Astrocyte of the cerebellum (primary cell): ENCODE measurements around the gene ADCY1.

Experiments used
- DNase-seq: peaks from one replicate; pipeline ENCODE4 v3.0.0-alpha.2; 2011; ENCODE audit warnings: low read depth
- H3K4me3 ChIP-seq: 2 replicates; pipeline ENCODE4 v1.5.1; 2011; ENCODE audit warnings: mild to moderate bottlenecking, low read depth, low read length, moderate library complexity
- in situ Hi-C: cut with HindIII; loops from 2 replicates; pipeline ENCODE4 v1.10.0; 2017; ENCODE audit warnings: low sequenced_read_pairs
- TF ChIP-seq, protein P1 (sequence below): IDR thresholded peaks from 2 replicates; pipeline ENCODE4 v1.5.1; 2012; ENCODE audit warnings: low read length, low read depth, moderate library complexity, mild to moderate bottlenecking; ENCODE audit errors: missing control alignments

Gene ADCY1

GRCh38 chr7:45685619-45686240, 111.6 kb downstream of the ADCY1 start:
- no peak for DNase-seq

GRCh38 chr7:45686441-45687184, 112.4 kb downstream of the ADCY1 start:
- DNase-seq, result no peak
- in situ Hi-C loops, result no loop called here
- no peak overlapping the region for H3K4me3 ChIP-seq
- TF ChIP-seq, protein P1, sequence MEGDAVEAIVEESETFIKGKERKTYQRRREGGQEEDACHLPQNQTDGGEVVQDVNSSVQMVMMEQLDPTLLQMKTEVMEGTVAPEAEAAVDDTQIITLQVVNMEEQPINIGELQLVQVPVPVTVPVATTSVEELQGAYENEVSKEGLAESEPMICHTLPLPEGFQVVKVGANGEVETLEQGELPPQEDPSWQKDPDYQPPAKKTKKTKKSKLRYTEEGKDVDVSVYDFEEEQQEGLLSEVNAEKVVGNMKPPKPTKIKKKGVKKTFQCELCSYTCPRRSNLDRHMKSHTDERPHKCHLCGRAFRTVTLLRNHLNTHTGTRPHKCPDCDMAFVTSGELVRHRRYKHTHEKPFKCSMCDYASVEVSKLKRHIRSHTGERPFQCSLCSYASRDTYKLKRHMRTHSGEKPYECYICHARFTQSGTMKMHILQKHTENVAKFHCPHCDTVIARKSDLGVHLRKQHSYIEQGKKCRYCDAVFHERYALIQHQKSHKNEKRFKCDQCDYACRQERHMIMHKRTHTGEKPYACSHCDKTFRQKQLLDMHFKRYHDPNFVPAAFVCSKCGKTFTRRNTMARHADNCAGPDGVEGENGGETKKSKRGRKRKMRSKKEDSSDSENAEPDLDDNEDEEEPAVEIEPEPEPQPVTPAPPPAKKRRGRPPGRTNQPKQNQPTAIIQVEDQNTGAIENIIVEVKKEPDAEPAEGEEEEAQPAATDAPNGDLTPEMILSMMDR, result no peak

More at GRCh38 chr7:45685619-45686240, 111.6 kb downstream of the ADCY1 start:
- TF ChIP-seq, protein P1, result no peak
- in situ Hi-C loops, result no loop called here
- no peak overlapping the region for H3K4me3 ChIP-seq

DNA sequence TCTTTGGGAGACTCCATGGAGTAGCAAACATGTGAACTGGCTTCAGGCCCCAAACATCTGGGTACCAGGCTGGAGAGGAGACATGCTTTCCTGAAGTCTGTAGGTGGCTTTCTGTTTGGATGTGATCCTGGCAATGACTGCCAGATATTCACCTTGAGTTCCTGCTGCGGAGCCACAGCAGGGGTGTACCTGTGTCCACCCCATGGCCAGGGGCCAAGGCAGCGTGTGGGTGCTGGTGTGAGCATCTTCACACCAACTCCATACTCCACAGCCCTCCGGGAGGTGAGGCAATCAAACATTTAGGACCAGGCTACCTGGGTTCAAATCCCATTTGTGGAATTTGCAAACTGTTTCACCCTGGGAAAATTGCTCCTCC, 113.0 kb downstream of the ADCY1 start:
- in situ Hi-C loops, result no loop called here
- TF ChIP-seq, protein P1, result no peak
- H3K4me3 ChIP-seq, result no peak overlapping the region
- no peak for DNase-seq

DNA sequence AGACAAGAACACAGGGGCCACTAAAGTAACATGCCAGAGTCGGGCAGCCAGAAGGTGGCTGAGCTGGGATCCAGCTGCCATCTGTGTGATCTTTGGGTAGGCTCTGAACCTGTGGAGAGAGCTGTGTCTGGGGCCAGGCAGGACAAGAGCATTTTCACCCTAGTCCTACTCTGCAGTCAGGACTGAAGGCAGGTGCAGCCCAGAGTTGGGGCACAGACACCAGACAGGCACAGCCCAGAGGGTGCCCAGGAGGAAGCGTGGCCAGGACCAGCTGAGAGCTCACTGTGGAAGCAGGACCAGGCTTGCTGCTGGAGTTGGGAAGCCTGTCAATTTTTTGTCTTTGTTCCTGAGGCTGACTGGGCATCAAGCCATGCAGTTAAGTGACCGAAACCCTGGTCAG, 113.6 kb downstream of the ADCY1 start:
- TF ChIP-seq, protein P1, result no peak
- in situ Hi-C loops, result no loop called here
- DNase-seq, result no peak

DNA sequence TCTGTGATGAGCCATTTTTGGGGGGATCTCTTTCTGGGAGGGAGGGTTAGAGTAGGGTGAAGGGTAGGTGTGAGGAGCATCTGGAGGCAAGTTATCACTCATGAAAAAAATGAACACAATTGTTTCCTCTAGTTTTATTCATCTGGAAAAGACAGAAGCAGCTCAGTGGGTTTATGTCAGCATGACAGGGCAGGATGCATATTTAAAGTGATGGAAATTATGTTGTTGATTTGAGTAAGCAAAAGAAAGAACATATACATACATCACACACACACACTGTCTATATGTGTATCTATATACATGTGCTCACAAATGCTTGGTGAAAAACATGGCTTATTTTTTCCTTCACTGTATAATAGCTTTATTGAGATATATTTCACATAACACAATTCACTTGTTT, 114.2 kb downstream of the ADCY1 start:
- TF ChIP-seq, protein P1, result no peak
- no peak overlapping the region for H3K4me3 ChIP-seq
- in situ Hi-C loops, result no loop called here
- DNase-seq, result no peak

More for the DNA sequence above, 113.6 kb downstream of the ADCY1 start:
- H3K4me3 ChIP-seq, result no peak overlapping the region

DNA sequence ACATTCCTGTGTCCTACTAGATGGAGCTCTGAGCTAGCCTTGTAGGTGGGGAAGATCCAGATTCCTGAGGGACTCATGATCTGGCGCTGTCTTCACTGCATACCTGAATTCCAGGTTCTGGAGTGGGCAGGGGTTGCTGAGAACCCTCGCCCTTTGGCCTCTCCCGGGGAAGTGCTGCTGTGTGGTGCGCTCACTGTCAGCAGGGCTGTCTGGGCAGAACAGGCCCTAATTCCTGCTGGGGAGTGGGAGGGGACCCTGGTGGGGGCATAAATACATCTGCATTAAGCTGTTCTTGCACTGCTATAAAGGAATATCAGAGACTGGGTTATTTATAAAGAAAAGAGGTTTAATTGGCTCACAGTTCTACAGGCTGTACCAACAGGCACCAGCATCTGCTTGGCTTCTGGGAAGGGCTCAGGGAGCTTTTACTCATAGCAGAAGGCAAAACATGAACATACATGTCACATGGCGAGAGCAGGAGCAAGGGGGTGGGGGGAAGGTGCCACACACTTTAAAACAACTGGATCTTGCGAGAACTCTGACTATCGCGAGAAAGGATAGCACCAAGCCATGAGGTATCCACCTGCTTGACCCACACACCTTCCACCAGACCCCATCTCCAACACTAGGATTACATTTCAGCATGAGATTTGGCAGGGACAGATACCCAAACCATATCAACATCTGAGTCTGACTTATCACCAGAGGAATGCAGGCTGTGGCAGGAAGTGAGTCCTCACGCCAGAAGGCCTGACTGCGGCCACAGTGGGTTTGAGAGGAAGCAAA, 115.0 kb downstream of the ADCY1 start:
- no peak overlapping the region for H3K4me3 ChIP-seq
- in situ Hi-C loops, result no loop called here
- DNase-seq, result peak; percentile 62
- TF ChIP-seq, protein P1, result no peak
